ENCODE data around the gene ANKS1B.

The ANKS1B gene

DNA sequence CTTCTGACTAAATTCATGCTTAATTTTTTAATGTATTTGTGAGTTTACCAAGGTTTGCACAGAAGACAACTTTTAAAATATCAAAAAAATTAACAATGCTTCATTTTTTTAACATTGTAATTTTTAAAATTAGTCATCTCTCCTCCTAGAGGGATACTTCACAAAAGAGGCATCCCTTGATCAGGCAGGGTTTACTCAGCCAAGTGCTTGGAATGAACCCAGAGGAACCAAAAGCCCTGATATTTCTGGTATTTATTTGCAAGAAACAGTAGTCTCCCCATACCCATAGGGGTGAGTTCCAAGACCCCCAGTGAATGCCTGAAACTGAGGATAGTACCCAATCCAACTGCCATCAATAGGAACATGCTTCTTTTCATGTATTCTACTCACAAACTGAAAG is 284.7 kb downstream of the ANKS1B start (continued):
- TF ChIP-seq, protein P1, sequence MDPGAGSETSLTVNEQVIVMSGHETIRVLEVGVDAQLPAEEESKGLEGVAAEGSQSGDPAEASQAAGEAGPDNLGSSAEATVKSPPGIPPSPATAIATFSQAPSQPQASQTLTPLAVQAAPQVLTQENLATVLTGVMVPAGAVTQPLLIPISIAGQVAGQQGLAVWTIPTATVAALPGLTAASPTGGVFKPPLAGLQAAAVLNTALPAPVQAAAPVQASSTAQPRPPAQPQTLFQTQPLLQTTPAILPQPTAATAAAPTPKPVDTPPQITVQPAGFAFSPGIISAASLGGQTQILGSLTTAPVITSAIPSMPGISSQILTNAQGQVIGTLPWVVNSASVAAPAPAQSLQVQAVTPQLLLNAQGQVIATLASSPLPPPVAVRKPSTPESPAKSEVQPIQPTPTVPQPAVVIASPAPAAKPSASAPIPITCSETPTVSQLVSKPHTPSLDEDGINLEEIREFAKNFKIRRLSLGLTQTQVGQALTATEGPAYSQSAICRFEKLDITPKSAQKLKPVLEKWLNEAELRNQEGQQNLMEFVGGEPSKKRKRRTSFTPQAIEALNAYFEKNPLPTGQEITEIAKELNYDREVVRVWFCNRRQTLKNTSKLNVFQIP (CRISPR knock-in tag; IDR thresholded peaks at IDR 0.05; ENCODE audit: borderline replicate concordance, low read depth): no peak
- TF ChIP-seq ZNF565 (CRISPR knock-in tag; conservative IDR thresholded peaks at IDR 0.05; ENCODE audit: low read depth): no peak
- no peak for TF ChIP-seq ZFP30 (CRISPR knock-in tag; IDR thresholded peaks at IDR 0.05)
- TF ChIP-seq TCF4 (CRISPR knock-in tag; IDR thresholded peaks at IDR 0.05; ENCODE audit: borderline replicate concordance): no peak
- no peak for TF ChIP-seq ZNF70 (CRISPR knock-in tag; IDR thresholded peaks at IDR 0.05)
- TF ChIP-seq BACH2 (CRISPR knock-in tag; IDR thresholded peaks at IDR 0.05; ENCODE audit: borderline replicate concordance): no peak
- TF ChIP-seq ZFP3 (CRISPR knock-in tag; IDR thresholded peaks at IDR 0.05): no peak

DNA sequence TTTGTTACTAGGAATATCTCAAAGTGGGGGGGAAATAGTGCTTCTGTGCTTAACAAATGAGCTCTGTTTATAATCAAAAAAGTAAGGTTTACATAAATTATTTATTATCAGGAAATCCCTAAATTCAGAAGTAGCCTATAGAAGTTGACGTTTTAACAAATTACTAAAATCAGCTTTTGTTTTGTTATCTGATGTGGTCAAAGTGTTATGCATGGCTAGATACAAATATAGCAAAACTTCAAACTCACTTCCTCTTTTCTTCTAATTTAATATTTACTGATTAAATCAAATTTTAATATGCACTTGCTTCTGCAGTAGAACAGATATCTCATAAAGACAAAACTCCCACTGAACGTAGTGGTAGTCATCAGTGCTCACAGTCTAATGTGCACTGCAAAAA is 289.7 kb downstream of the ANKS1B start:
- no peak for ATAC-seq
- TF ChIP-seq, protein P1 (CRISPR knock-in tag; IDR thresholded peaks at IDR 0.05; ENCODE audit: borderline replicate concordance, low read depth): no peak
- no peak for TF ChIP-seq BACH2 (CRISPR knock-in tag; IDR thresholded peaks at IDR 0.05; ENCODE audit: borderline replicate concordance)
- no peak for TF ChIP-seq ZNF8 (CRISPR knock-in tag; IDR thresholded peaks at IDR 0.05)
- no peak for TF ChIP-seq GLIS3 (CRISPR knock-in tag; IDR thresholded peaks at IDR 0.05)
- no peak for TF ChIP-seq ZNF565 (CRISPR knock-in tag; conservative IDR thresholded peaks at IDR 0.05; ENCODE audit: low read depth)
- no peak for TF ChIP-seq ARNTL (CRISPR knock-in tag; IDR thresholded peaks at IDR 0.05; ENCODE audit: borderline replicate concordance, low read depth)
- TF ChIP-seq SNAI2 (CRISPR knock-in tag; IDR thresholded peaks at IDR 0.05): no peak
- TF ChIP-seq ZFP30 (CRISPR knock-in tag; IDR thresholded peaks at IDR 0.05): no peak
- no peak for TF ChIP-seq CSDC2 (CRISPR knock-in tag; IDR thresholded peaks at IDR 0.05)

GRCh38 chr12:99686142-99686541 is 298.6 kb downstream of the ANKS1B start:
- TF ChIP-seq GLIS3 (CRISPR knock-in tag; IDR thresholded peaks at IDR 0.05) (no peak), ZFP3 (CRISPR knock-in tag; IDR thresholded peaks at IDR 0.05) (no peak), CSRNP3 (CRISPR knock-in tag; IDR thresholded peaks at IDR 0.05) (no peak), OSR1 (CRISPR knock-in tag; IDR thresholded peaks at IDR 0.05) (no peak), ZNF8 (CRISPR knock-in tag; IDR thresholded peaks at IDR 0.05) (no peak), BACH2 (CRISPR knock-in tag; IDR thresholded peaks at IDR 0.05; ENCODE audit: borderline replicate concordance) (no peak), ZFP30 (CRISPR knock-in tag; IDR thresholded peaks at IDR 0.05) (no peak), ESRRG (CRISPR knock-in tag; IDR thresholded peaks at IDR 0.05) (no peak), CSDC2 (CRISPR knock-in tag; IDR thresholded peaks at IDR 0.05) (no peak), ZNF70 (CRISPR knock-in tag; IDR thresholded peaks at IDR 0.05) (no peak), ISL1 (CRISPR knock-in tag; IDR thresholded peaks at IDR 0.05) (no peak), RARB (CRISPR knock-in tag; IDR thresholded peaks at IDR 0.05) (no peak), TCF4 (CRISPR knock-in tag; IDR thresholded peaks at IDR 0.05; ENCODE audit: borderline replicate concordance) (no peak), ARNTL (CRISPR knock-in tag; IDR thresholded peaks at IDR 0.05; ENCODE audit: borderline replicate concordance, low read depth) (no peak), TSHZ2 (CRISPR knock-in tag; IDR thresholded peaks at IDR 0.05) (no peak), ZC3H10 (CRISPR knock-in tag; IDR thresholded peaks at IDR 0.05) (no peak), SNAI2 (CRISPR knock-in tag; IDR thresholded peaks at IDR 0.05) (no peak)
- TF ChIP-seq, protein P2, sequence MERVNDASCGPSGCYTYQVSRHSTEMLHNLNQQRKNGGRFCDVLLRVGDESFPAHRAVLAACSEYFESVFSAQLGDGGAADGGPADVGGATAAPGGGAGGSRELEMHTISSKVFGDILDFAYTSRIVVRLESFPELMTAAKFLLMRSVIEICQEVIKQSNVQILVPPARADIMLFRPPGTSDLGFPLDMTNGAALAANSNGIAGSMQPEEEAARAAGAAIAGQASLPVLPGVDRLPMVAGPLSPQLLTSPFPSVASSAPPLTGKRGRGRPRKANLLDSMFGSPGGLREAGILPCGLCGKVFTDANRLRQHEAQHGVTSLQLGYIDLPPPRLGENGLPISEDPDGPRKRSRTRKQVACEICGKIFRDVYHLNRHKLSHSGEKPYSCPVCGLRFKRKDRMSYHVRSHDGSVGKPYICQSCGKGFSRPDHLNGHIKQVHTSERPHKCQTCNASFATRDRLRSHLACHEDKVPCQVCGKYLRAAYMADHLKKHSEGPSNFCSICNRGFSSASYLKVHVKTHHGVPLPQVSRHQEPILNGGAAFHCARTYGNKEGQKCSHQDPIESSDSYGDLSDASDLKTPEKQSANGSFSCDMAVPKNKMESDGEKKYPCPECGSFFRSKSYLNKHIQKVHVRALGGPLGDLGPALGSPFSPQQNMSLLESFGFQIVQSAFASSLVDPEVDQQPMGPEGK (CRISPR knock-in tag; IDR thresholded peaks at IDR 0.05; ENCODE audit: borderline replicate concordance): no peak
- TF ChIP-seq, protein P1 (CRISPR knock-in tag; IDR thresholded peaks at IDR 0.05; ENCODE audit: borderline replicate concordance, low read depth): no peak
- TF ChIP-seq, protein P3, sequence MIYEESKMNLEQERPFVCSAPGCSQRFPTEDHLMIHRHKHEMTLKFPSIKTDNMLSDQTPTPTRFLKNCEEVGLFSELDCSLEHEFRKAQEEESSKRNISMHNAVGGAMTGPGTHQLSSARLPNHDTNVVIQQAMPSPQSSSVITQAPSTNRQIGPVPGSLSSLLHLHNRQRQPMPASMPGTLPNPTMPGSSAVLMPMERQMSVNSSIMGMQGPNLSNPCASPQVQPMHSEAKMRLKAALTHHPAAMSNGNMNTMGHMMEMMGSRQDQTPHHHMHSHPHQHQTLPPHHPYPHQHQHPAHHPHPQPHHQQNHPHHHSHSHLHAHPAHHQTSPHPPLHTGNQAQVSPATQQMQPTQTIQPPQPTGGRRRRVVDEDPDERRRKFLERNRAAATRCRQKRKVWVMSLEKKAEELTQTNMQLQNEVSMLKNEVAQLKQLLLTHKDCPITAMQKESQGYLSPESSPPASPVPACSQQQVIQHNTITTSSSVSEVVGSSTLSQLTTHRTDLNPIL (CRISPR knock-in tag; IDR thresholded peaks at IDR 0.05; ENCODE audit: low read depth): no peak
- no peak for ATAC-seq
